Inferior parietal cortex (tissue), 1 donor: ENCODE measurements around the gene ACTN4.

Experiments used
- DNase-seq: peaks from one replicate; pipeline ENCODE4 v3.0.0-alpha.2; 2016; ENCODE audit errors: extremely low spot score

The ACTN4 gene

DNA sequence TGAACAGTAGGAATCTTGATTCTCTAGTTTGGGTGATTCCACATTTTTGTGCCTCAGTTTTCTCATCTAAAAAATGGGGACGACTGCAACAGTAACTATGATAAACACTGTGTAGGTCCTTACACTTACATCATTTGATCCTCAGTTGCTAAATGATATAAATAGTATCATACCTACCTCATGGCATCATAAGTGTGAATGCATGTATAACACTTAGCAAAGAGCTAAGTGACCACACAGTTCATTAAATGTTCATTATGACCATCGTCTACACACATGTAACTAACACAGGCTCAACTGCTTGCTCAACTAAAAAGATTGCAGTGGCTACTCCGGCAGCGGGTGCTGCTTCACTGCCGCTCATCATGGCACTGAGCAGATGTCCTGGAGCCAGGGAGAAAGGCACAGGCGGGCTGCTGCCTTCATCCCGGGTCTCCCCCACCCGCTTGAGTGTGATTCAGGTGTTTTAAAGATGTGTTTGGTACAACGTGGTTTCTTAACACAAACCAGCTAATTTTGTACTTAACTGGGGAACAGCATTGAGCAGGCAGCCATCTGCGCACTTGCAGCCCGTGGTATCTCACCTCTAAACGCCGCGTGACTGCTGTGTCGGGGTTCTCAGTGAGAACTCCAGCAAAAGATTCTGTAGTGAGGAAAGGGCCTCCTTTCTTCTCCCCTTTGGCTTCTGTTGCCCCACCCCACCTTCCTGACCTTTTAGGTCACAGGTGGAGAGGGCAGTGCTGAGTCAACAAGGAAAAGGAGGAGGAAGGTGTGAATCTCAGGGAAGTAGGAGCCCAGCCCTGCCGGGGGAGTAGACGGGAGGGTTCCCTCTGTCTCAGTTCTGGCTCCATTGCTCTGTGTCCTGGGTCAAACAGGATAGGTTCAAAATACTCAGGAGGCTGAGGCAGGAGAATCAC is 11.7 kb upstream of the ACTN4 start:
- DNase-seq: no peak

DNA sequence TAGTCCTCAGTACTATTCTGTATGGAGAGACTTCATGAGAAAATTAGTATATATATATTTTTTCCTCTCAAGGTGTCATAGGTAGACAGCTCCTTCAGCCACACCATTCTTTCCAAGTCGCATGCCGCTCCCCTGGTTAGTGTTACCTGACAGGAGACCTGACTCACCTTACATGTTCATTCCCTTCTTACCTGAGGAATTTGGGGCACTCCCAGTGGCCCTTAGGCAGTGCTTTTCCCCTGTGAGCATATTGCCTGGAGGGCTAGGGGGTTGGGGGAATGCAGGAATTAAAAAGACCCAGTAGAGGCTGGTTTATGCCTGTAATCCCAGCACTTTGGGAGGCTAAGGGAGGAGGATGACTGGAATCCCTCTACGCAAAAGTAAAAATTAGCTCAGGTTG is 9.0 kb upstream of the ACTN4 start:
- DNase-seq: no peak

DNA sequence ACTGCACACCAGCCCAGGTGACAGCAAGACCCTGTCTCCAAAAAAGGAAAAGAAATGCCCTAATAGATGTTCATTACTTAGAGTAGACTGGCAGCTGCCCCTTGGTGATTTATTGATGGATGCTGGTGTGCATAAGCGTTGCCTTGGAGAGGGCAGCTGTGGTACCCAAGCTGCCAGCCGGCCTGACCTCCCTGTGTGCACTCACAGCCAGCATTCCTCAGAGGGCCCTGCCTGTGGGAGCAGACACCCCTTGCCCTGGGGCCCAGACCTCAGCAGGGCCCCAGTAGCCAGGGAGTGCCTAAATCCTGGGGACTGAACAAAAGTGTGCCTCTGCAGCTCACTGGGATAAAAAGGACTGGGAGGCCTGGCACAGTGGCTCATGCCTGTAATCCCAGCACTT is 7.8 kb upstream of the ACTN4 start:
- DNase-seq: no peak

DNA sequence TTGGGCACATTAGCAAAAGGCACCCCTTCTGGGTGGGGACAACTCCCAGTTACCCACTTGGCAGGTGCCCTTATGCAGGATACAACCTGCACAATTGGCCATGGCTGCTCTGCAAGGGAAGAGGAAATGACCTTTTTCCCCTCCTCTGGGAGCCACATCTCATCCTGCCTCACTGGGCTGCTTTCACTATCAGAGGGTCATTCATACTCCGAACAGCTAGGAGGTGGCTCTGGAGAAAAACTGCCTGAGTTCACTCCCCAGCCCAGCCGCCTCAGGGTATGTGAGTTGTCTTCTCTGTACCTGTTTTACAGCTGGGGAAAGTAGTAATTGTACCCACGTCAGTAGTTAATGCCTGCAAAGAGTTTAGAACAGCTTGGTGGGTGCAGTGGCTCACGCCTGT is 7.1 kb upstream of the ACTN4 start:
- DNase-seq: no peak

DNA sequence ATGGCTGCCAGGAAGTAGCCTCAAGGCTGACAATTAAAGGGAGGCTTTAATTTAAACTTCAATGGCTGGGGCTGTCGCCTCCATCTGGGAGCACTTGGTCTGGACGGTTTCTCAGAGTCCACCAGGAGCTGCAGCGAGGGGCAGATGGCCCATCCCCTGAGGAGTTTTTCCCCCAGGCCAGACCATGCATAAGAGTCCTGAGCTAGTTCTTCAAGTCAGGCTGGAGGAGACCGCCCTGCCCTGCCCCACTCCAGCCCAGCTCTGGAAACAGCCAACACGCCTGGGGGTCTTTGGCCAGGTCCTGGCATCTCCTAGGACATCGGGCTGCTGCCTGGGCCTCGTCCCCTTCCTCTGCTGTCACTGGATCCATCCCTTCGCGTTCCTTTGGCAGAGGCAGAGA is 5.3 kb upstream of the ACTN4 start:
- no peak for DNase-seq

DNA sequence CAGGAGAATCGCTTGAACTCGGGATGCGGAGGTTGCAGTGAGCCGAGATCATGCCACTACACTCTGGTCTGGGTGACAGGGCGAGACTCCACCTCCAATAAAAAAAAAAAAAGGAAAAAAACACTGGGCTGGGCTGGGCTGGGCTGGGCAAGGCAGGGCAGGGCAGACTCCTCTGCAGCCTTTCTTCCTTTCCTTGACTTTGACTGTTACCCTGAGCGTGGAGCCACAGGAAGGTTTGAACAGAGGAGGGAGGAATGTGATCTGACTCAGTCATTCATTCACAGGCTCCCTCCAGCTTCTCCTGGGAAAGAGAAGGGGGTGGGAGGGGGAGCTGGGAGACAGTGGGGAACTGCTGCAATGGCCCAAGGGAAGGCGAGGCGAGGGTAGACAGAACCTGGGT is 2.7 kb upstream of the ACTN4 start:
- no peak for DNase-seq

DNA sequence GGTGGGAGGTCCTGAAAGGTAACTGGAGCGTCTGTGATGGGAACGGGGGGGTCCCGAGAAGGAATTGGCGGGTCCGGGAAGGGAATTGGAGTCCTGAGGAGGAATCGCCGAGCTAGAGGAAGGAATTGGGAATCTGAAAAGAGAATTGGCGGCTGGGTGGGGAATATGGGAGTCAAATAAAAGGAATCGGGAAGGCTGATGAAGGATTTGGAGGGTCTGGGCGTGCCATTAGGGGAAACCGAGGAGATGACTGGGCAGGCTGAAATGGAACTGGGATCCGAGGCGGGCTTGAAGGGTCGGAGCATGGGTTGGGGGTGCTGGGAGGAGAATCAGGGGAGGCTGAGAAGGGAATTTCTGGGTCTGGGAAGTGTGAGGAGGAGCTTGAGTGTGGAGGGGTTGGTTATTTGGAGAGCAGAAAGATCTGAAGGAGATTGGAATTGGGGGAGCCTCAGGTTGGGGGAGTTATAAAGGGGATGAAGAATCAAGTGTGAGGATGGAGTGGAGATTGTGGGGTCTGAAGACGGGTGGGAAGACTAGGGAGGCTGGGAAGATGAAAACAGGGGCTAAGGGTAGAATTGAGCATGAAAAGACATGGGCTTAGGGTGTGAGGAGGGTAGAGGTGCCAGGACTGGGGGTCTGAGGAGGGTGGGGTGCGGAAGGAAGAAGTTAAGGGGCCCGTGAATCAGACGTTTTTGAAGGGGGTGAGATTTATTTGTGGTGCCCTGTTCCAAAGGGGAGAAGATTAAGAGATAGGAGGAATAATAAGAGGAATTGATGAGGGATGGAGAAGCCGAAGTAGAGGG is 718 bp downstream of the ACTN4 start:
- DNase-seq: no peak

DNA sequence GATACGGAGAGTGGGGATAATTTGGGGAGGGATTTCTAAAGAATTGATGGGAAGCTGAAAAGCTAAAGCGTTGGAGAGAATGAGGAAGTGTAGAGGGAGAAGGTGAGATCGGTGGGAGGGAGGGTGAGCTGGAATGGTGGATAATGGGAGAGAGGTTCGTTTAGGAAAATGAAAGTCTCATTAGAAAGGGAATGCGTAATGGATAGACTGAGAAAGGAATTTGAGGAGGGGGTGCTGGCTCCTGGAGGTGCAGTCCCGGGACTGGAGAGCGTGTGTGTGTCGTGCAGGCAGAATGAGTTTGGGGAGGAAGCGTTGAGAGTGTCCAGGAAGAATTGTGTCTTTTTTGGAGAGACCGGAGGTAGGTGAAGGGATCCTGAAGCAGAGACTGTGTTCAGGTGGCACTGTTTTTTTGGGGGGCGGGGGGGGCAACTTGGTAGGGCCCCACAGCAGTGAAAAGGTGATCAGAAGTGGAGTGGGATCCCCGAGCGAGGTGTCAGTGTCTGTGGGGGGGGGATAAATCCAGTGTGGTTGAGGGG is 1.4 kb downstream of the ACTN4 start:
- no peak for DNase-seq

DNA sequence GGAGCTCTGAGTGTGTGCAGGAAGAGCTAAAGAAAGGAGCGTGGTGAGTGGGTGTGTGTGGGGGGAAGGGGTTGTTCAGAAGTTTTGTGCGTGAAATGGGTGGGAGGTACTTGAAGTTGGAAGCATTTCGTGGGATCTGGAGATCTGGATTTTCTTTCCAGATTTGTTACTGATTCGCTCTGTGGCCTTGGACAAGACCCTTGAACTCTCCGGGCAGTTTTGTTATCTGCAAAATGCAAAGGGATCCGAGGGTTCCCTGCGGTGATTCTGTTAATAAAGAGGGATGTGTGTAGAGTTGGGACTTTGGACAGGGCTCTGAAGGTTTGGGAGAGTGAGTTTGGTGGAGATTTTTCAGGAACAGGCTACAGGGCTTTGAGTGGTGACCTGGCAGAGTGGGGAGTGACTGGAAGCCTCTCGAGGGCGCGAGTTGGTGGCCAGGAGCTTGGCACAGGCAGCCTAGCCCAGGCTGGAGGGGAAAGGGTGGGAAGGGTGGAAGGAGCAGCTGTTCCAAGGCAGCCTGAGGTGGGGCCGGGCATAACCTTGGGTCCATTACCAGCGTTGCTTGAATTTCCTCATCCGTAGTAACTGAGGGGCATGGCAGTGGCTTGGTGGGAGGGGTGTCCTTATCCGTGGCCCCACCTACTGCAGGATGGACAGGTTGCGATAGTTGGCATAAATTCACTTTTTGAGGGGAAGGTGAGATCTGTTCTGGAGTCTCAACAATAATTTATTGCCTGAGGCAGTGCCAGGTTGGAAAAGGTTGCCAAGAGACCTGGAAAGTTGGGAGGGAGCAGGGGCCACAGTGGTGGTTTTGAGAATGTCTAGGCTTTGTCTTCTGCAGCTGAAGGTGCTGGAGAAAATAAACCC is 2.1 kb downstream of the ACTN4 start:
- DNase-seq: no peak

DNA sequence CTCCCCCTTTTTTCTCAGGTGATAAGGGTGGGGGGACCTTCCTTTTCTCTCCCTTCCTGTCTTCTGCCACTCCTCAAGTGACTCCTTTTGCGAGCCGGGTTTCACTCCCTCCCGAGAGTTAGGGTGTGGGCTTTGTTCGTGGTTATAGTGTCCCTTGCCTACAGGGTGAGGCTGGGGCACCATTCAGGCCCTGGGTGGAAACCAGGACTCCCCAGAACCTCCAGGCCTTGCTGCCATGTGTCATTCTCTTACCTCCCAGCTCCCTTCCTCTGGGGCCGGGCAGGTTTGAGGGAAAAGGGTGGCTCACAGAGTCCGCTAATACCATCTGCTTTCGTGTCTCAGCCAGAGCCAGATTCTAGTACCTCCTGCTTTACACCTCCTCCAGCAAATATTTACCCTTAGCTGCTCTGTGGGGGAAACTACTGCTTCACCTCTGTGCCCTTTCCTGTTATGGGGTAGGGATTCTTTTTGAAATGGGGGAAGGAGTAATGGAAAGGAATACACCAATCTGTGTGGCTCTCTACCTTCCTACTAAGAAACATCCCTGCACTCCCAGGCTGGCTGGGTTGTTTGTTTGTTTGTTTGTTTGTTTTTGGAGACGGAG is 2.8 kb downstream of the ACTN4 start:
- DNase-seq: no peak

DNA sequence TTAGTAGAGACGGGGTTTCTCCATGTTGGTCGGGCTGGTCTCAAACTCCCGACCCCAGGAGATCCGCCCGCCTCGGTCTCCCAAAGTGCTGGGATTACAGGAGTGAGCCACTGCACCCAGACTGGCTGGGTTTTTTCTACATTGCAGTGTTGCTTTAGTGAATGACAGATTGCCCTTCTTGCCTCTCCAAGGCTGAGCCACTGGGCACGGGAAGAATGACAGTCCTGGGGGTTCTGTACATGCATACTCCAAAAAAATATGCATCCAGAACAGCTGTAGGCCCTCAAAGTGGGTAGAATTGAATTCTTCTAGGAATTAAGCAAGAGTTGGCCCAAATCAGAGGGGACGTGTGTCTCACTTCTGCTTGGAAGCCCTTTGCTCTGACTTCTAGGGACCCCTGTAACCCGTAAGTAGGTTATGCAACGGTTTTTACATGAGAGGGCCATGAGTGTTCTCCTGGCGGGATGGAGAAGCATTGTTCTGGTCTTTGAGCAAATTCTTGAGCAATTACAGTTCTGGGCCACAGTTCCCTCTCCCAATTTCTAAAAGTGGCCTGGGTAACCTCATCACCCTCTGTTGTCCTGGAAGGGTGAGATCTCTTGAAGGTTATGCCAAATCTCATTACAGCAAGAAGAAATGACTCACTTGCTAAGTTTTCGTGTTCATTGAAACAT is 3.6 kb downstream of the ACTN4 start:
- no peak for DNase-seq

DNA sequence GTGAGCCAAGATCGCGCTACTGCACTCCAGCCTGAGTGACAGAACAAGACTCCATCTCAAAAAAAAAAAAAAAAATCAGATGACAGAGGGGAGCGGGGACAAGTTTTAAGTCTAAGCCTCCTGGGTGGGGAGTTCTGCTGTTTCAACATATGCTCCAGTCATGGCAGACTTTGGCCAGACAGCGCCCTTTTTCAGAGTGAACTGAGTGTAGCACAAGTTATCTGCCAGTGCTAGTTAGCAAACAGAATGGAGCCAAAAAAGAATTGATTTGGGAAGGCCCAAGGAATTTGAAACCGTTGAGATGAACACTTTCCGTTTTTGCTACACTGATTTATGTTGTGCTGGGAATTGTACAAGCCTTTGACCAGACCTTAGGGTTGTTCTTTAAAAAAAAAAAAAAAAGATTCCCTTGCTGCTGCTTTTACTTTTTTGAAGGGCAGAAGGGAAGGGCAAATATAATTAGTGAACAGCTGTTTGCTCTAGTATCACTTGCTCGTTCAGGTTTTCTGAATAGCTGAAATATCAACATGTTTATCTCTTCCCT is 5.7 kb downstream of the ACTN4 start:
- DNase-seq: no peak

DNA sequence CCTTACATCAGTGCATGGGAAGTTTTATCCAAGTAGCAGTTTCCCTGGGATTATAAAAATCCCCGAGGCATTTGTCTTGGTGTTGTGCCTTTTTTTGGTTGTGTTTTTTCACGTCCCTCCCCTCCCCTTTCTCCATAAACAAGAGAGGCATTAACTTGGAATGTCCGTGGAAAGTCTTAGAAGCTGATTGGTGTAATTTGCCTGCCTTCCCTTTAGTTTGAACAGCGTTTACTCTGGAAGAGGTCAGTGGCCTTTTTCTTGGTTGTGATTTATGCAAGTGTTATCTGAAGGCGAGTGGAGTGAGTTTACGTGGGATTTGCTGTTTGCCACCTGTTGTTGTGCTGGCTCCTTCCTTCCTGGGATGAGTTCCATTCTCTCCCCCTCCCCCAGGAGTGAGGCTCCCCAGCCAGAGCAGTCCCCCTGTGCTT is 7.2 kb downstream of the ACTN4 start:
- no peak for DNase-seq

DNA sequence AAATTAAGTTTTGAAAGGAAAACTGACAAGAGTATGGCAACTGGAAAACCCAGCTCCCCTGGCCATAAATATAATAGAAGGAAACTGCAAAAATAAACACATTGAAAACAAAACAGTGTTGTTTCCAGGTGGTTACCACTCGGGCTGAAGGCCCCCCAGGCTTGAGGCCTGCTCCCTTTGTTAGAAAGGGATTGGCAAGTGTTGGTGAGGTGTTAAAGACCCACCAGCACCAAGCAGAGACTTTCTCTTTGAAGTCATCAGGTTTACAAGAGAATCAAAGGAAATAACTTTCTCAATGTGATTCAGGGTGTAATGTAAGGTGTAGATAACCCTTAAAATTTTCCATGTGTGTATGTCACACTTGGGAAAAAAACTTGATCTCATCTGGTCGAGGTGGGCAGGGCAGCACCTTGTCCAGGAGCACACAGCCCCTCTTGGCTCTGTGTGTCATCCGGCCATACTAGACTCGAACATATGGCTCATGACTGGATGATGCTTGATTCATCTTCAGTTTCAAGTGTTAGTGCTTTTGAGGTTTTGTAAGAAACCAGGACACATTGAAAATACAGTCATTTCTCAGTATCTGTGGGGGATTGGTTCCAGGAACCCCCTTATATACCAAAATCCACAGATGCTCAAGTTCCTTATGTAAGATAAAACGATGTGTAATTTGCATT is 7.8 kb downstream of the ACTN4 start:
- no peak for DNase-seq

DNA sequence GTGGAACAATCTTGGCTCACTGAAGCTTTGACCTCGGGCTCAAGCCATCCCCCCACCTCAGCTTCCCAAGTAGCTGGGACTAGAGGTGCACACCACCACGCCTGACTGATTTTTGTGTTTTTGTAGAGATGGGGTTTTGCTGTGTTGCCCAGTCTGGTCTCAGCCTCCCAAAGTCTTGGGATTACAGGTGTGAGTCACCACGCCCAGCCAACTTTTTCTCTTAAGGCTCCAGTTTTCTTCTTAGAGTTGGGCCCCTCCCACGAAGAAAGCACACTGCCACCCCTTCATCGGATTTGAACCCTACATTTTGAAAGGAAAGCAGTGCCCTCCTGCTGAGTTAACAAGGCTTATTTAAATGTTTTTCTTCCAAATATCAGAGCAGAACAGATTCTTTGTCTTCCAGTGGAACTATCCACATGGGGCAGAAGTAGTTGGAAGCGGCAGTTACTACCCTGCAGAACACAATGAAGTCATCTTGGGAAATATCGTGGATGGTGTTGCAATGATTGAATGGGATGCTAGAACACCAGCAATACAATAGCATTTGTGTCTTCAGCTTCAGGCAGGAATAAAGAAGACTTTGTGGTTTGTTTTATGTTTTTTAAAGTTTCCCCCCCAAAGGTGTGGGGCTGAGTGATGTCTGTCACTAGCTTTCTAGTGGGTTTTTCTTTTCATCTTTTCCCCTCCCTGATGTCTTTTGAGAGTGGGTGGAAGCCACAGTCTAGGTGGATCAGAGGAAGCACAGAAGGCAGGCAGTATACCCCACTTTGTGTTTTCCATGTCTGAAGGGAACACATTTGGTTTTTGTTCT is 8.9 kb downstream of the ACTN4 start:
- no peak for DNase-seq

DNA sequence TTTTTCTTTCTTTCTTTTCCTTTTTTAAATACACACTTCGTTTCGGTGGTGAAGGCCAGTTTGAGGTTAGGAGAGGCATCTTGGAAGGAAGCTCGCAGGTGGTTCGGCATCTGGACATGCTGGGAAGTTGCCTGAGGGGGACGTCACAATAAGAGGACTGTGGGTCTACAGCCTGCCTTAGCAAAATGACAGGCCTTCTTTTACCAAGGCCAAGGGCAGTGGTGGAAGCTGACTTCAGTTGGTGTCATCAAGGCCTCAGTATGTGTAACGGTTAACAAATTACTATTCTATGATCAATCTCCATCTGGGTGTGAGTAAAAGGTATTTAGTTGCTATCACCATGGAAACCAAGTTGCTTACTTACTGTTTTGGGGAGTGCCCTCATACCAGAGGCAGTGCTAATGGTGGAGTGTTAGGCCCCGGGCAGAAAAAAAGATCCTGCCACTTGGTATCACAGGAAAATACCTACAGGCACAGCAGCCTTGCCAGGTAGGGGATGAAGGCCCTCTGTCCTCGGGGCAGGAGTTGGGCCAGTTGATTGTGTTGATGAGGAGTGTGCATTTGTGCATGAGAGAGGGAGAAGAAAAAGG is 10.3 kb downstream of the ACTN4 start:
- DNase-seq: no peak

DNA sequence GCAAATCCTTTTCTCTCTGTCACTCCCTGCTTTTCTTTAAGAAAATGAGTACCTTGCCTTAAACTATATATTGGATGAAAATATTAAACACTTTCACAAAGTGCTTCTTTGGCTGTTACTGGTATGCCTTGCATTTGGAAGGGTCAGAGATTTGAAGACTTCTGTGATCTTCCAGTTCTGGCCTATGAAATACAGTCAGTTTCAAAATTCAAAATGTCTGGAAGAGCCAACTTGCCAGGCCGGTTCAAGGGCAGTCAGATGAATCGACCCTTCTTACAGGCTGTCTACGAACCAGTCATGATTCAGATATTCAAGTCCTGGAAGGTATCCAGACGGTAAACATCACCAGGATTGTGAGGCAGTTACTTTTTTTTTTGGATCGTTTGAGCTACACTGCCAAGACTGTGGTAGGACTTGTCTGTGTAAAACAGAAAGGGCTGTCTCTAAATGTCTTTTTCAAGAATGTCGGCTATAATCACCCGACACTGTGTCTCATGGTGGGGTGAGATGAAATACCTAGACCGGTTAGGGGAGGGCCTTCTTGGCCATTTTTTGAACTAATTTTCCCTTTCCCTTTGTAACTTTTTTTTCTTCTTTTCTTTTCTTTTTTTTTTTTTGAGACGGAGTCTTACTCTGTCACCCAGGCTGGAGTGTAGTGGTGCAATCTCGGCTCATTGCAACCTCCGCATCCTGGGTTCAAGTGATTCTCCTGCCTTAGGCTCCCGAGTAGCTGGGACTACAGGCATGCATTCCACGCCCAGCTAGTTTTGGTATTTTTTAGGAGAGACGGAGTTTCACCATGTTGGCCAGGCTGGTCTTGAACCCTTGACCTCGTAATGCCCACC is 11.2 kb downstream of the ACTN4 start:
- DNase-seq: no peak

DNA sequence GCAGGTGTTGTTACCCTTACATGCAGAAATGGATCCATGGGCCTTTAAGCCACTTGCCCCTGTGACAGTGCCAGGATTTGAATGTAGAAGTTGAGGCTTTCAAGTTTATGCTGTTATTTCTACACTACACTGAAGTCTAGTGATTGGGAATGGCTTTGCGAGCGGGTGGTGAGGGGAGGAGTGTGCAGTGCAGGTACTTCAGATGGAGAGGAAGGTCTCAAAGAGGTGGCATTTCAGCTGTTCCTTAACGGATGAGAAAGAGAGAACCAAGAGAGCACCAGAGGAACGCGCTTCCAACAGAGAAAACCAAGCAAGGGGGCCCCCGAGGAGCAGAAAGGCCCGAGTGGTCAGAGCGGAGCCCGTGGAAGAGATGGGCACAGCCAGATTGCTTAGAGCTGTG is 13.3 kb downstream of the ACTN4 start:
- no peak for DNase-seq
